Kidney glomerular epithelial cell (primary cell): ENCODE measurements around the gene MYO18B.

Experiments
- DNase-seq: peaks from one replicate; lab custom pipeline; 2025; lab: John Stamatoyannopoulos, UW

Gene MYO18B

GRCh38 chr22:25992331-25992730 lies 250.3 kb downstream of the MYO18B start:
- no peak for DNase-seq

DNA sequence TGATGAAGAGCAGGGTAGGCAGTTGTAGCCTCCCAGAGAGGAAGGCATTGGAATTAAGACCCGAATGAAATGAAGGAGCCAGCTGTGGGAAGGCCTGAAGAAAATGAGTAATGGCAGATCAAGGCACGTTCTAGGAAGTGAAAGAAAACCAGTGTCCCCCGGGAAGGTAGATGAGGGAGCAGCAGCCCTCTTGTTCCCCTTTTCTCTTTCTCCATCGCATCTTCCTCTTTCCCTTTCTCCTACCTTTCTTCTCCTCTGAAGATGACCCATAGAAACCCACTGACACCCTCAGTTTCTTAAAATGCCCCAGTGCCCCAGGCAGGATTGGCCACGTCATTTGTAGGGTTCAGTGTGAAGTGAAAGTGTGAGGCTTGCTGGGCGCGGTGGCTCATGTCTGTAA lies 254.7 kb downstream of the MYO18B start:
- no peak for DNase-seq

DNA sequence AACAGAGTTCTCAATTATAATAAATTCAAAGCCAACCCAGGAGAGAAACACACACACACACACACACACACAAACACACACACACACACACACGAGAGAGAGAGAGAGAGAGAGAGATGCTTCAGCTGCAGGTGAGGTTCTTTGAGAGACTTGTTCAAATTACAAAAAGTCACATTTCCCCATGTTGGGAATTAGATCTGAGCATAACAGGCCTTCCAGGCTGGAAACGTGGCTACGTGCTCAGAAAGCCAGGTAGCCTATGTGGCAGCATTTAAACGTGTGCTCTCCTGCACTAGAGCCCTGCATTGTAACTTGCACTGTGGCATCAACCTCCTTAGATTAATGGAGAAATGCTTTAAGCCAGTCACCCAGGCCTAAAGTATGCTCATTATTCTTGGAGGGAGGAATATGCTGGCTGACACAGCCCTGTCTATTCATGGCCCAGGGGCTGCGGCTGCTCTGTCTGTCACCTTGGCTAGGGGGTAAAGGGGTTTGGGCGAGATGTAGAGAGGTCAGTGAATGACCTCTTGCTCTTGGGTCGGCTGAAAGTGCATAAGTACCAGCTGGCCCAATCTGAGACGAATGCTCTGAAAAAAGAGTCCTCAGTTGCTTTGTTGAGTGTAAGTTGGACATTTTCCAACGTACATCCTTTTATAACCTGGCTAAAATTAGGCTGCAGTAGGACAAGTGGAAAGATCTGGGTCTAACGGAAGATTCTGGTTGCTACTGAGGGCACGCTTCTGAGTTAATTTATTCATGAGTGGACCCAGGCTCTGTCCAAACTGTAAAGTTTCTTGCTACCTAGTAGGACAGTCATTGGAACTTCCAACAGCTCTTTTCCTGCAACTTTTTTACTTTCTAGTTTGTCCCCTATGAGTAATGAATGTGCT lies 256.1 kb downstream of the MYO18B start:
- no peak for DNase-seq

GRCh38 chr22:26002456-26002855 lies 260.5 kb downstream of the MYO18B start:
- DNase-seq = no peak

- DNase-seq = no peak
Measured at GRCh38 chr22:26004477-26004876, 262.5 kb downstream of the MYO18B start.

- no peak for DNase-seq
Measured at GRCh38 chr22:26008587-26008986, 266.6 kb downstream of the MYO18B start.

DNA sequence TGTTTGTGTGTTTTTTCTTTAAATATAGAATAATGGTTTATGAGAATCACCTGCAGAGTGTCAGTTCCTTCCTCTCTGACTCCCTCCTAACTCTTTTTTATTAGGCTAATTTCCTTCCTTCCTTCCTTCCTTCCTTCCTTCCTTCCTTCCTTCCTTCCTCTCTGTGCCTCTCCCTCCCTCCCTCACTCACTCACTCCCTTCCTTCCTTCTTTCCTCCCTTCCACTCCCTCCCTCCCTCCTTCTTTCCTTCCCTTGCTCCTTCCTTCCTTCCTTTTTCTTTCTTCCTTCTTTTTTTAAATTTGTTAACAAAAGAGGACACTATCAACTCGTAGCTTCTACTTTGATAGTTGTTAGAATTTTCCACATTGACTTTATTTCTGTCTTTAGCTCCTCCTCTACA lies 274.9 kb downstream of the MYO18B start:
- DNase-seq = no peak

DNA sequence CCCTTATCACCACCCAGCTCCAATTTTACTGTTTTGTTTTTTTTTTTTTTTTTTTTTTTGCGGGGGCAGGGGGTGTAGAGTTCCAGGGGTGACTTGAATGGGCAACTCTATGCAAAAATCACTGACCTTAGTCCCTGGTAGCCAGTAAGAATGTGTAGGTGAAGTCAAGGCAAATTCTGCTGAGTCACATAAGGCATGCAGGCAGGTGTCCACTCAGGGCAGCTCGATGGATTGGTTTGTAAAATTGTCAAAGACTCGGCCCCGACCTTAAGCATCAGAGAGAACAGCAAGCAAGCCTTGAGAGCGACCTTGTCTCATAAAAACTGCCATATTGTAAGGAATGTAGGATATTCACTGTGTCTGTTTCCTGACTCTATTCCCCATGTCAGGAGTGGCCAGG lies 275.9 kb downstream of the MYO18B start:
- no peak for DNase-seq

DNA sequence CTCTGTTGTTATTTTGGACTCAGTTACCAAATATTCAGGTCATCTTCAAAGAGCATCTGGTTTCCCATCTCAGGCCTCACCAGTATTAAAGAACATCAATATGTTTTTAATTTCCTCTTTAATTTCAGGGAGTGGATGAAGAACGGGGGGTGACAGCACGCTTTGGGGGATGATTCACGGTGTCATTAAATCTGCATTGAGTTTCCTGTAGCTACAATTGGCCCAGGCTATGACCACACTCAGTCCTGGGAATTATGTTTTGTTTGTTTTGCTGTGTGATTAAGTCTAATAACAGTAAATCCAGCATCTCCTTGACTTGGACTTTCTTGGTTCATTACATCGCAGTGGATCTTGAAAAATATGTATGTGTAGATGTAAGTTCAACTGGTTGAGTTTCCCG lies 277.6 kb downstream of the MYO18B start:
- no peak for DNase-seq

GRCh38 chr22:26021516-26021915 lies 279.5 kb downstream of the MYO18B start:
- DNase-seq = no peak

- DNase-seq = no peak
Measured at GRCh38 chr22:26023104-26023775, 281.3 kb downstream of the MYO18B start.

GRCh38 chr22:26025626-26026025 lies 283.6 kb downstream of the MYO18B start:
- no peak for DNase-seq

- DNase-seq = no peak
Measured at GRCh38 chr22:26027341-26027740, 285.4 kb downstream of the MYO18B start.

GRCh38 chr22:26031641-26032040 lies 289.7 kb downstream of the MYO18B start:
- DNase-seq = no peak

DNA sequence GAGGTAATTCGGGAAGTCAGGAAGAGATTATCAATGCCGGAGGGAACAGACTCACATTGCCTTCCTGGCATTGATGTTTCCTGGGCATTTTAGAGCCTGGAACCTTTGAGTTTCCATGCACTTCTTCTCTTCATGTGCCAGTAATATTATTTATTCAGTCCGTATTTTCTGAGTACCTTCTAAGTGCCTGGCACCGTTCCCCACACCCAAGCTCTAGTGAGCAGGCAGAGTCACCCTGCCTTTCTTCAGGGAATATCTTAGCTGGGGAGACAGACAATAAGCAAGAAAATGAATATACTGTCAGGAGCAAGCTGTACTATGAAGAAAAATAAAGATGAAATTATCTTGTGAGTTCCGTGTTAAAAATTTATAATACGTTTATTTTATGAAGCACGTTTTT lies 291.1 kb downstream of the MYO18B start:
- no peak for DNase-seq

- DNase-seq = no peak
Measured at GRCh38 chr22:26033586-26033985, 291.6 kb downstream of the MYO18B start.

DNA sequence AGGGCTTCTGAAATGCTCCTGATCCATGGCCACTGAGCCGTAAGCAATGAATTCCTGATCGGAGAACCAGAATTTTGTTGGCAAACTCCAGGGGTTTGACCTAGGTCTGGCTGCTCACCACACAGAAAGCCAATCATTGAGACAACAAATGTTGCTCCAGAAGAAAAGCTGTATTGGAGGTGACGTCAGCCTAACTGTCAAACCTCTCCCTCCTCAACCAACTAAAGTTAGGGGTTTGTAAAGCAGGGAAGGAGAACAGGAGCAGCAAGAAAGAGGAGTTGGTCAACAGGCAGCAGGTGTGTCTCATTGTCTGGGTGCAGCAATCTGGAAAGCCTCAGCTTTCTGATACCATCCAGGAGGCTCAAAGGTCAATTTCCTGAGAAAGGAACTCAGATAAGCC lies 293.5 kb downstream of the MYO18B start:
- no peak for DNase-seq

DNA sequence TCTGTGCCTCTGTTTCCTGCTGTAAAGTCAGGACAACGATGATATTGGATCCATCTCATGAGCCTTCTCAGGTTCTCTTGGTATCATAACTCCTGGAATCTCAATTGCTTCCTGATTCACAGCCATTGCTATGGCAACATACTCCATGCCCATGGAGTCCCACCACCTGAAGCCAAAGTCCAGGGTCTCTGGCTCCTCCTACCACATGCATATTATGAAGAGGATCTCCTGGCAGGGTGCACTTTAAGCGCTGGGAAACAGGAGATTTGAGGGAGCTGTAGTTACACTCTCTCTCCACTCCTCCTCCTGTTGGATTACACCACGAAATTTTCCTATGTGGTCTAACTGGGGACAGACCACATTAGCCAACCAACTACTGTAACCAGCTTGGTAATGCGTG lies 296.4 kb downstream of the MYO18B start:
- DNase-seq = no peak

GRCh38 chr22:26041931-26042330 lies 299.9 kb downstream of the MYO18B start:
- DNase-seq = no peak

GRCh38 chr22:26043031-26043430 lies 301.0 kb downstream of the MYO18B start:
- DNase-seq = no peak

DNA sequence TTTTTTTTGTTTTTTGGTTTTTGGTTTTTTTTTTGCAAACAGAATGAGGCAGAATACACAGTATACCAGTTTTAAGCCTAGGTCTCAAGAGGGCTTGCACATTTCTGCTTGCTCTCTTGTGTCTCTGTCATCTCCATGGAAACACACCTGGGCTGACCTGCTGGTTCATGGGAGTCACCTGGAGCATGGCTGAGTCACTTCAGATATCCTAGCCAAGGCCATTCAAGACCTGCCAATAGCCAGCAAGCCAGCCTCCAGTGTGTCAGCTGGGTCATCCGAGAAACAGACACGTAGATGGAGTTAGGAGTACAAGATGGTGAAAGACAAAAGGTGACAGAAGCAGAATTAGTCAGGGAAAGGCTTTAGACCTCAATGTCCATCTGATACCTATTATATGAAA lies 303.1 kb downstream of the MYO18B start:
- DNase-seq = no peak

DNA sequence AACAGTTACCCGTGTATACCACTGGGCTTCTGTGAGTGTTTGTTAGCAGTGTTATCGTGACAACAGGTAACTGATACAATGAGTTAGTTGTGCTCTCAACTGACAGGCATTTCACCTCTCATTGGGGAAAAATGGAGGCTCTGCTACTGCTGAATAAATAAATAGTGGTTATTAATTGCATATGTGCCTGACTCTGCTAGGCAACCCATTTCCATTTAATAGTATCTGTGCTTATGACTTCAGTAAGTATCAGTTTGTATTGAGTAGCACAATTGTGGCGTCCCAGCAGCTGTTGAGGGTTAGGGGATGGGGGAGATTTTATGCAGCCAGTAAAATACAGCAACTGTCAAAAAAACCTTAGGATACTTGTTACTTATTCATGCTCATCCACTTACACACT lies 303.9 kb downstream of the MYO18B start:
- DNase-seq = no peak

- DNase-seq = no peak
Measured at GRCh38 chr22:26047516-26047915, 305.5 kb downstream of the MYO18B start.

DNA sequence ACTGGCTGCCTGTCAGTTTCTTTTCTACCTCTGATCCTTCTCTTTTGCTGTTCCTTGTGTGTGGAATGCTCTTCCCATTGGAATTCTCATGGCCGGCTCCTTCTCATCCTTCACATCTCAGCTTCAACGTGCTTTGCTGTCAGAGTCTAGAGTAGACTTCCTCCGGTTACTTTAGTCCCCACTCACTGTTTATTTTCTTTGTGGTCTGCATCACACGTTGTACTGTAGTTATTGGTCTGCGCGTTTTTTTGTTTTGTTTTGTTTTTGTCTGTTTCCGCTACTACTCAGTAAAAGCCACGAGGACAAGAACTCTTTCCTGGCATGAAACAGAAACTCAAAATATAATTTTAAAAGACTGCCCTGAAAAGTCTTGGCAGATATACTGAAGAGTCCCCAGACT lies 305.9 kb downstream of the MYO18B start:
- no peak for DNase-seq
